ENCODE data around the gene MRPL44.

- TF ChIP-seq POLR2A (IDR thresholded peaks at IDR 0.05; ENCODE audit: low read depth) (no peak), CTCF (IDR thresholded peaks at IDR 0.05) (no peak), POLR2AphosphoS5 (IDR thresholded peaks at IDR 0.05) (no peak)
Observed at GRCh38 chr2:223920109-223920508, 37.2 kb upstream of the MRPL44 start.
